SK-N-SH treated with all-trans-retinoic acid at 6 μM for 48 hours (cell line): ENCODE results near the gene UQCRC2.

ENCODE experiments used
- PATZ1 ChIP-seq: fragments of 250-450 bp; sonication (Bioruptor Pico); IDR thresholded peaks from 2 replicates; pipeline ENCODE4 v1.8.0; 2020; ENCODE audit warnings: mild to moderate bottlenecking, moderate library complexity, borderline replicate concordance
- TOX ChIP-seq: fragments of 250-450 bp; sonication (Bioruptor Pico); IDR thresholded peaks from 2 replicates; pipeline ENCODE4 v1.8.0; 2021; ENCODE audit warnings: mild to moderate bottlenecking, moderate library complexity, borderline replicate concordance

DNA sequence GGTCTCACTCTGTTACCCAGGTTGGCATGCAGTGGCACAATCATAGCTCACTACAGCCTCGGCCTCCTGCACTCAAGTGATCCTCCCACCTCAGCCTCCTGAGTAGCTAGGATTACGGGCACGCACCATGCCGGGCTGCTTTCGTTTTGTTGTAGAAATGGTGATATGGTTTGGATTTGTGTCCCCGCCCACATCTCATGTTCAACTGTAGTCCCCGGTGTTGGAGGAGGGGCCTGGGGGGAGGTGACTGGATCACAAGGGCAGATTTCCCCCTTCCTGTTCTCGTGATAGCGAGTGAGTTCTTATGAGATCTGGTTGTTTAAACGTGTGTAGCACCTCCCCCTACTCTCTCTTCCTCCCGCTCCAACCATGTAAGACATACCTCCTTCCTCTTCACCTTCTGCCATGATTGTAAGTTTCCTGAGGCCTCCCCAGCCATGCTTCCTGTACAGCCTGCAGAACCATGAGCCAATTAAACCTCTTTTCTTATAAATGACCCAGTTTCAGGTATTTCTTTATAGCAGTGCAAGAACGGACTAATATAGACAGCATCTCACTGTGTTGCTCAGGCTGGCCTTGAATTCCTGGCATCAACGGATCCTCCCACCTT is 41.8 kb downstream of the UQCRC2 start:
- TF ChIP-seq TOX (CRISPR knock-in tag) (no peak), PATZ1 (CRISPR knock-in tag) (no peak)
